Measurements from ENCODE around the gene ZNF442.
"Not testable (repeated sequence)": the region's sequence is repeated elsewhere in the genome, so short reads cannot be mapped to it uniquely, and the experiment has no call there.

The ZNF442 gene

DNA sequence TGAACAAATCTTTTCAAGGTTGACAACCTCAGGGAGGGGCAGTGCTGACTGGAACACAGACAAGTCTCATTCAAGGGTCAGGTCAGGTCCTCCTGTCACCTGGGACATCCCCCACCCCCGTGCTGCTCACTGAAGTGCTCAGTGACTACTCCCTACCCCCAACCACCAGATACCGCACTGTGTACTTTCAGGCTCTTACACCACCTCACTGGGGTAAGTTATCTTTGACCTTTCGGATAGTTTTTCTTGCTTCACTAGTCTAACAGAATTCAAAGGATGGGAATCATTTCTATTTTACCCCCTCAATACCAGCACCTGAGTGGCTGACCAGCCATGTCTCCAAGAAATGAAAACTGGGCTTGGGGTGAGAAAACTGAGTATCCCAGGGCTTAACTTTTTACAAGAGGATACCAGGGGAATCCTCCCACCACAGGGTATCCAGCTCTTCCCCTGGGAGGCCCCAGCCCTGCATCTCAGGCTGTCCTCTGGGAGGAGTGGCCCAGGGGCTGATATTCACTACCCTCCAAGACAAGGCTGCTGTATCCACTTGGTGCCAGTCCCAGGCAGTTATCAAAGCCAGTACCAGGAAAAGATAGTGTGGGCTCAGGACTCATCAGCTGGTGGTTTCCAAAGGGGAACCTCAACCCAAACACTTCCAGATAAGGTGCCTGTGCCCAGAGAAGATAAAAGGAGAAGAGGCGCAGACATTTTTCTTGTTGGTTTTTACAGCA is 34.1 kb downstream of the ZNF442 start:
- no peak for DNase-seq (ENCODE audit: low read depth, low spot score)

DNA sequence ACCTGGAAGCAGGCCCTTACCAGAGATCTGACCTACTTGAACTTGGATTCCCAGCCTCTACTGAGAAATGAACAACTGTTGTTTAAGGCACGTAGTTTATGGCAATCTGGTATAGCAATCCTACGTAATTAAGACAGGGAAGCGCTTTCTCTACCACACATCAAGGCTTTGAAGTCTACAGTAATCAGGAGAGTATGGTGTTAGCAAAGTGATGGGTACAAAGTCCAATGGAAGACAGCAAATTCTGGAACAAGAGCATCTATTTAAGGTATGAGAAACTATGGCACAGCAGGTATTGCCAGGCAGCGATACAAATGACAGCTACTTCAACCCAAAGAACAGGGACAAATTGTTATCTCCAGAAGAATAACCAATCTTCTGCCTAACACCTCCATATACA is 35.1 kb downstream of the ZNF442 start:
- DNase-seq (ENCODE audit: low read depth, low spot score): no peak

DNA sequence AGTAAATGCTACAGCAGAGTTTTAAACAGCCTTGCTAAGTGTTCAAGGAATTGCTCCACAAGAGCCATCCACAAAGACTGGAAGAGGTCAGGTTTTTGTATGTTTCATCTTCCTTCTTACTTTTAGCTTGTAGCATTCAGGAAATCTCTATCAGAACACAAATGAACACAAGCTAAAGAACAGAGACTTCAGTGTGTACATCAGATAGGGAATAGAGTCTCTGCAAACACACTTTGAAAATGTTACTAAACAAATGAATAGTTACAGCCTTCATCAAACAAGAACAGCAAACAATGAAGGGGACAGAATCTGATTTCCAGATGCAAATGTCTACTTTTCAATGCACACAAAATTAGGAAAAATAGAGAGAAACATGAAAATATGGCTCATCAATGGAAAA is 39.8 kb downstream of the ZNF442 start:
- no peak for DNase-seq (ENCODE audit: low read depth, low spot score)

DNA sequence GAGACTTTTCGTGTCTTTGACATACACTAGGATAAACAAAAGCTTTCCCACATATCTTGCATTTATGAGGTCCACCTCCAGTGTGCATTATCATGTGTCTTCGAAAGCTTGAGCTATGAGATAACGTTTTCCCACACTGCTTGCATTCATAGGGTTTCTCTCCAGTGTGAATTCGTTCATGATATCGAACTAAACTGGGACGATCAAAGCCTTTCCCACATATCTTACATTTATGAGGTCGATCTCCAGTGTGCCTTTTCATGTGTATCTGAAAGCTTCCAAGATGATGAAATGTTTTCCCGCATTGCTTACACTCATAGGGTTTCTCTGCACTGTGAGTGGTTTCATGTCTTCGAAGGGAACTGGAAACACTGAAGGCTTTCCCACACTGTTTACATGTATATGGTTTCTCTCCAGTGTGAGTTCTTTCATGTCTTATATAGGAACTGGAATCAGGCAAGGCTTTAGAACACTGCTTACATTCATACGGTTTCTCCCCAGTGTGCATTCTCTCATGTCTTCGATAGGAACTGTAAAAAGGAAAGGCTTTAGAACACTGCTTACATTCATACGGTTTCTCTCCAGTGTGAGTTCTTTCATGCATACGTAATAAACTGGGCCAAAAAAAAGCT is 46.6 kb downstream of the ZNF442 start:
- DNase-seq (ENCODE audit: low read depth, low spot score): no peak

DNA sequence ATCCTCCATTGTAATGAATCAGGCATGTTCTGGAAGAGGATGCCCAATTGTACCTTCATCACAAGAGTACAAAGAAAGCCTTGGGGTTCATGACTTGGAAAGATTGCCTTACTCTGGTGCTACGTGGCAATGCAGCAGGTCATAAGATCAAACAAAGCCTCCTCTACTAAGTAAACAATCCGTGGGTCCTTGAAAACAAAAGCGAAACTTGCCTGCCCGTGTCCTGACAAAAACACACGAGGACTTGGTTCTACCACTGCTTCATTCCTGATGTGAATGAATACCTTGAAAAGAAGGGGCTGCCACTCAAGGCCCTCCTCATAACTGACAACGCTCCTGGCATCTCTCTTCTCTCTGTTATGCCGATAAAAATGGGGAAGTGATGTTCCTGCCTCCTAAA is 50.9 kb downstream of the ZNF442 start:
- DNase-seq (ENCODE audit: low read depth, low spot score): no peak

DNA sequence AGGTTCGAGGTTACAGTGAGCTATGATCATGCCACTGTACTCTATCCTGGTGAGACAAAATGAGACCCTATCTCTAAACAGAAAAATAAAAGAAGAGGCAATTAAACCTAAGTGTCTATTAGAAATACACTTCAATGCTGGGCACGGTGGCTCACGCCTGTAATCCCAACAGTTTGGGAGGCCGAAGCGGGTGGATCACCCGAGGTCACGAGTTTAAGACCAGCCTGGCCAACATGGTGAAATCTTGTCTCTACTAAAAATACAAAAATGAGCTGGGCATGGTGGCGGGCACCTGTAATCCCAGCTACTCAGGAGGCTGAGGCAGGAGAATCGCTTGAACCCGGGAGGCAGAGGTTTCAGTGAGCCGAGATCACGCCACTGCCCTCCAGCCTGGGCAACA is 56.6 kb downstream of the ZNF442 start:
- not testable (repeated sequence) for DNase-seq (ENCODE audit: low read depth, low spot score)

All from smooth muscle cell of the brain vasculature (primary cell).